Activated CD4-positive, alpha-beta T cell treated with anti-CD3 and anti-CD28 coated beads, Interleukin-10, Interleukin-2, amounts not matched to agents 100 ng/mL and 50 ng/mL, durations not matched to agents 16 hours and 8 hours (primary cell): Measurements from ENCODE around the gene ARAP3.
A peak's percentile ranks its signal among the peaks of the same experiment; 100 is the strongest.

Experiments
- DNase-seq: peaks from one replicate; pipeline ENCODE4 v3.0.0-alpha.2; 2020

ARAP3 gene

GRCh38 chr5:141665995-141666940, 15.8 kb downstream of the ARAP3 start:
- no peak for DNase-seq

DNA sequence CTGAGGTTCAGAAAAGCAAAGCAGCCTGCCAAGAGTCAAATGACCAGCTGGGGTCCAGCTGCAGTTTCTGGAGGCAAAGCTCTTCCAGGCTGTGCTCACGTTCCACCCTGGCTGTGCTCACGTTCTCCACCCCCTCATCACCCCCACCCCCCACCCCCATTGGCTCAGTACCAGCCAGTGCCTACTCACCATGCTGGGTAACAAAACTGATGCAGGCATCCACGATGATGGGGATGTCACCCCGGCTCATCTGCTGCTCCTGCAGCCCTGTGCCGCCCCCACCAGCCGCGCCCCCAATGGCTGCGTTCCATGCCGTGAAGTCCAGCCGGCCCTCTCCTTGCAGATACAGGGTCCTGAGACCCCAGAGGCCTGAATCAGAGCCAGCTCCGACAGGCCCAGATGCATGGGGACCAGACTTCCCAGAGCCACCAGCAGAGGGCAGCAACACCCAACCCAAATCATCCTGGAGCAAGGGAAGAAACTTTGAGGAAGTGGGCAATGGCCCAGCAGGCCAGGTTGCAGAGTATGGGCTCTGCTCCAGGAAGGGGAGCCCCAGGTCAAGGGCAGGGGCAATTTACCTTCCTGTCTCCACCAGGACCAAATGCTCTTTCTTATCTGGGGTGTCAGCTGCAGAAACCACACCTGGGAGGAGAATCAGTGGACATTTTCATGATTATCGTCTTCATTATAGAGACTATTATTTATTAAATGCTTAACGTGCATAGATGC, 17.1 kb downstream of the ARAP3 start:
- DNase-seq = peak; percentile 76

- DNase-seq = no peak
Observed at GRCh38 chr5:141663506-141663905, 18.5 kb downstream of the ARAP3 start.

- DNase-seq = no peak
Observed at GRCh38 chr5:141662028-141662427, 20.0 kb downstream of the ARAP3 start.

DNA sequence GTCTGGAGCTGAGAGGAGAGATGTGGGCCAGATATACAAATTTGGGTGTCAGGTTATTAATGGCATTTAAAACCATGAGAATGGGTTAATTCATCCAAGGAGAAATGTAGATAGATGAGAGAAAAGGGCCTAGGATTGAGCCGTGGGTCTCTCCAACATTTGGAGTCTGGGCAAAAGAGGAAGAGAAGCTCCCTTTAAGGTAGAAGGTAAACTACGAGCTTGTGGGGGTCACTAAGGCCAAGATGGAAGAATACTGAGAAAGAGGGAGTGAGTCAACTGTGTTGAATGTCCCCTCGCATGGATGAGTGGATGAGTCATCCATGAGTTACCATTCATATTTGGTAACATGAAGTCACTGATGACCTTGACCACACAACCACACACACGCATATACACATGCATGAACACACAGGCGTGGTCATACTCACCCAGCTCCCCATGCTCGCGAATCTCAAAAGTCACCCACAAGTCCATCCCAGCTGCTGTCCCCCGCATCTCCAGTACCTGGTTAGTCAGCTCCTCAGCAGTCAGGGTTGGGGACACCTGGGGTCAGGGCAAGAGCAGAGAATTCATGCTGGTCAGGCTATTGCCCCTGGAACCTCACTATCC, 24.0 kb downstream of the ARAP3 start:
- DNase-seq = peak; percentile 28

GRCh38 chr5:141657404-141657803, 24.6 kb downstream of the ARAP3 start:
- DNase-seq = no peak

DNA sequence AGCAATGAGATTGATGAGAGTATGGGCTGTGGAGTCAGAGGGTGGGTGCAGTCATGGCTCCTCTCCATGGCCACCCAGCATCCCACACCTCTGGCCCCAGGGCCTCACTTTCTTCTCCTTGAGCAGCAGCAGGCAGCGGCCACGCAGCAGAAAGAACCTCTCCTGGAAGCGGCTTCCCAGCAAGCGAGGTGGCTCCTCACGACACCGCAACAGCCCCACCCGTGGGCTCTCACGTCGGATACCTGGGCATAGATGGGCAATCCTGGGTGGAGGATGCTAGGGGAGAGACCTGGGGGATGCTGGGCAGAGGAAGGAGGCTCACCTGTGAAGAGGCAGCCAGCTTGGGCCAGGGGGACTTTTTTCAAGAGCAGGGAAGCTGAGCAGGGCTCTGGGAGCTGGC, 25.6 kb downstream of the ARAP3 start:
- DNase-seq = no peak

GRCh38 chr5:141655020-141655419, 27.0 kb downstream of the ARAP3 start:
- DNase-seq = no peak

GRCh38 chr5:141654298-141654697, 27.7 kb downstream of the ARAP3 start:
- DNase-seq = no peak

DNA sequence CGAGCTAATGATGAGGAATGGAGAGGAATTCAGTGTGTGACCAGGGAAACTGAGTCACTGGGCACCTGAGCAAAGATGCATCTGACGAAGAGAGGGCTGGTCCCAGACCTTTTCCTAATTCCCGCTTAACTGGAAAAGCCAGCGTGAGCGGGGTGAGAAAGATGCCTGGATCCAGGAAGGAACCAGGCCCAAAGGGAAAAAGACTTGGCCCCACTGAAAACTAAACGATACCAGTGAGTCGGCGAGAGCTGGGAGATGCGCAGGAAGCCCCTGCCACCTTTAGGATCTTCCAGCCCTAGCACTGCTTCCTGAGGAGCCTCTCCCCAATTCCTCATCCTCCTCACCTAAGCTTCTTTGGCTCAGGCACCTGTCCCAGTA, 30.3 kb downstream of the ARAP3 start:
- no peak for DNase-seq

GRCh38 chr5:141650851-141651727, 30.9 kb downstream of the ARAP3 start, which contains the start of gene FCHSD1:
FCHSD1 (minus strand) TSS chr5:141651418; CDS start chr5:141651368, 50 bp downstream.
- peak; percentile 91 for DNase-seq

GRCh38 chr5:141649972-141650371, 32.1 kb downstream of the ARAP3 start:
- DNase-seq = no peak

DNA sequence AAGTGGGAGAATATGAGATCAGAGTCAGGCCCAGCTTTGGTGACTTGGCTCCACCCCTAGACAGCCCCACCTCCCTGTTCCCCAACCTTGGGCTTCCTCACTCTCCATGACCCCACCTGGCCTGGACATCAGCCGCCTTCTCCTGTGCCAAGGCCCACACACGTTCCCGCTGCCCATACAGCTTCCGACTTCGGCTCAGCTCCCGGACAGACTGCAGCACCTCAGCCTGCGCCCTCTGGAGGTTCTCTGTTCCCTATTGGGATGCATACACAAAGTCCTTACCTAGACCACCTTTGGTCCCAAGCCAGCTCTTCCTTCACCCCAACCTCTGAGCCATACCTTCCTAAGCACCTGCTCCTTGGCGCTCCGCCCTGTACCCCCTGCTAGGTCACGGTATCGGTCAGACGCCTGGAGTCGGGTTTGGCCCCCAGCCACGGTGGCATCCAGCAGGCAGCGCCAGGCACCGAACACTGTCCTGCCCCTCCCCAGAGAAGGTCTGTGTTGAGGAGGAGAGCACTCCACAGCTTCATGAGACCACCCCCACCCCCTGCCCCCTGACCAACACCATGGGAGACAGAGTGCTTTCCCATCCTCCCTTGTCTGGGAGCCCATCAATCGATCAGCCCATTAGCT, 32.9 kb downstream of the ARAP3 start:
- DNase-seq = no peak

DNA sequence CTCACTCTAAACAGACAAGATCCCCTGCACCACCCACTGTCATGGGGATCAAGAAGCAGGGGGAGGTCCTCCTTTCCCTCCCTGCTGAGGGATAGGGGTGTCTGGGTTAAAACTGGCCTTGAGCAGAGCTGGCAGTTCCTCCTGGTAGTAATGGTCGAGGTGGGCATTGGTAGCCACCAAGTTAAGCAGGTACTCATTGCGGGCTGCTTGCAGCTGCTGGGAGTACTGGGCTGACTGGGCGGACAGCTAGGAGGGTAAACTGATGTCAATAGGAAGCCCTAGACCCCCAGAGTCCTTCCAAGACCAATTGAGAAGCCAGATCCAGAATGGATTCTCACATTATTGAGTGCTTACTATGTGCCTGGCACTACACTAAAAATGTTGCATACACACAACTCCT, 34.2 kb downstream of the ARAP3 start:
- DNase-seq = no peak

DNA sequence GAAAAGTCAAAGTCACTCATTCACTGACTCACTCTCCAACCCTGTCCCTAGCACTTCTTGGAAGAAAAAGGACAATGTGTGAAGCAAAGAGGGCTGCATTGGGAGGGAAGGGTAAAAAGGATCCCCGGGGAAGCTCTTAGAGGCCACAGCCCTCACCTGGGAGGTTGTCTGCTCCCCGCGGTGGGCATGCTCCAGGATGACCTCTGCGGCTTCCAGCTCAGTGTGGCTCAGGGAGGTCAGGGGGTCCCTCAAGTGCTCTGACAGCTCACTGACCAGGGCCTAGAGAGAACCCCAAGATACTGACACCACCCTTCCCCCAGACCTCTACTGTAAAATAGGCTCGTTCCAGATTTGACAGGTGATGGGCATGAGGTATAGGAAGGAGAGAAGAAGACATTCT, 34.8 kb downstream of the ARAP3 start:
- no peak for DNase-seq

GRCh38 chr5:141646026-141646425, 36.0 kb downstream of the ARAP3 start:
- DNase-seq = no peak

GRCh38 chr5:141641634-141642267, 40.3 kb downstream of the ARAP3 start:
- peak; percentile 84 for DNase-seq

DNA sequence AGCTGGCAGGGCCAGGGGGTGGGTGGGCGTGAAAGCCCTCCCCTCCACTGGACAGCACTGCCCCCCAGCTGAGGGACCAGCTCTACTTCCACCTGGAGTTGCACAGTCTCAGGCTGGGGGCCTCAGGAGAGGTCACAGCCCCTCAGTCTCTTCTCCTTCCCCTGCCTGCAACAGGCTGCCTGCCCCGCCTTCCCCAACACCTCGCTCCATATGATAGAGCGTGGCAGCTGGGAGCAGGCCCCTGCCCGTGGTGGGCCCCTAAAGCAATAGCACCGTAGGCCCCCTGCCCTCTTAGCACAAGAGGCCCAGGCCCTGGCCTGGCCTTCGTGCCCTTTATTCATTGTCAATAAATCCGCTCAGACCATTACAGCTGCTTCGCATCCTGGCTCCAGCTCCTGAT, 41.3 kb downstream of the ARAP3 start:
- no peak for DNase-seq

GRCh38 chr5:141640051-141640415, 42.0 kb downstream of the ARAP3 start:
- DNase-seq = no peak

DNA sequence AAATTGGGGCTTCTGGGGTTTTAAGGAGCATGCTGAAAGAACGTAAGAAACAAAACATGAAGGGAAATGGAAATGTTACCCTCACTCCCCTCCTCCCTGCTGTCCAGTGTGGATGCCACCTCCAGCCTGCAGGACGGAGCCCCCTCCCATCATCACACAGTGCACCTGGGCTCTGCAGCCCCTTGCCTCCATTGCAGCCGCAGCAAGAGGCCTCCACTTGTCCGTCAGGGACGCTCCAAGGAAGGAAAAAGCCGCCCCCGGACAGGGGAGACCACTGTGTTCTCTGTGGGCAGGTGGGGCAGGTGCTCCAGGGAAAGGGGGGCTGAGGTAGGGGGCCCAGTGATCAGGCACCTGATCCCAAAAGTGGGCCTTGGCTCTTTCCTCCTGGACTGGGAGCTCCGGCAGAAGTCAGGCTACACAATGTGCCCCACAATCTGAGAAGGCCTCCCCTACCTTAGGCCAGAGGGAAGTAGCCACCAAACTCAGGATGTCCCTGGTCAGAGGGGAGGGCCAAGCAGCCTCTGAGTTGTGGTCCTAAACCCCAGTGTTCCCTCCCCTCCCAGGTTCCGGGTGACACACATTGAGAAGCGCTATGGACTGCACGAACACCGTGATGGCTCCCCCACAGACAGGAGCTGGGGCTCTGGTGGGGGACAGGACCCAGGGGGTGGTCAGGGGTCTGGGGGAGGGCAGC, 42.5 kb downstream of the ARAP3 start:
- no peak for DNase-seq

GRCh38 chr5:141638771-141639170, 43.3 kb downstream of the ARAP3 start:
- no peak for DNase-seq
